GM23248 (cell line): Measurements from ENCODE around the gene PSEN2. TPM values are rescaled to one million over a fixed set of nuclear protein-coding genes. Genes with fewer than 3 reads are reported as not detected.
"Not testable (repeated sequence)": the region's sequence is repeated elsewhere in the genome, so short reads cannot be mapped to it uniquely, and the experiment has no call there.

ENCODE experiments used
- DNase-seq: peaks from one replicate; pipeline ENCODE4 v3.0.0-alpha.2; 2015
- H2AFZ ChIP-seq: fragments of 200-600 bp; sonication (generic); 2 replicates; pipeline ENCODE4 v1.6.1; 2016; ENCODE audit warnings: antibody characterized with exemption
- H3F3A ChIP-seq: fragments of 200-600 bp; sonication (generic); 2 replicates; pipeline ENCODE4 v1.6.1; 2016; ENCODE audit warnings: mild to moderate bottlenecking, antibody characterized with exemption, mixed run types; ENCODE audit not compliant: insufficient read depth
- H3K27ac ChIP-seq: fragments of 200-600 bp; sonication (generic); 2 replicates; pipeline ENCODE4 v1.5.1; 2016; ENCODE audit warnings: mild to moderate bottlenecking
- H3K27me3 ChIP-seq: fragments of 200-600 bp; sonication (generic); replicated peaks from 2 replicates; pipeline ENCODE4 v1.6.1; 2016; ENCODE audit warnings: mild to moderate bottlenecking; ENCODE audit not compliant: insufficient read depth
- H3K36me3 ChIP-seq: fragments of 200-600 bp; sonication (generic); 2 replicates; pipeline ENCODE4 v1.6.1; 2016; ENCODE audit warnings: low read depth, mild to moderate bottlenecking
- H3K4me1 ChIP-seq: fragments of 200-600 bp; sonication (generic); 2 replicates; pipeline ENCODE4 v1.6.1; 2016; ENCODE audit warnings: mild to moderate bottlenecking; ENCODE audit not compliant: insufficient read depth
- H3K4me2 ChIP-seq: fragments of 200-600 bp; sonication (generic); one replicate; pipeline ENCODE4 v1.6.1; 2016; ENCODE audit warnings: mild to moderate bottlenecking; ENCODE audit not compliant: unreplicated experiment
- H3K4me3 ChIP-seq: fragments of 200-600 bp; sonication (generic); 2 replicates; pipeline ENCODE4 v1.5.1; 2016; ENCODE audit warnings: mild to moderate bottlenecking
- H3K79me2 ChIP-seq: fragments of 200-600 bp; sonication (generic); 2 replicates; pipeline ENCODE4 v1.6.1; 2016; ENCODE audit warnings: mild to moderate bottlenecking; ENCODE audit not compliant: insufficient read depth
- H3K9ac ChIP-seq: fragments of 200-600 bp; sonication (generic); 2 replicates; pipeline ENCODE4 v1.6.1; 2016; ENCODE audit warnings: mild to moderate bottlenecking
- H3K9me2 ChIP-seq: fragments of 200-600 bp; sonication (generic); 2 replicates; pipeline ENCODE4 v1.6.1; 2016; ENCODE audit warnings: mixed run types, mild to moderate bottlenecking, moderate library complexity; ENCODE audit not compliant: insufficient read depth
- H3K9me3 ChIP-seq: fragments of 200-600 bp; sonication (generic); one replicate; pipeline ENCODE4 v1.6.1; 2017; ENCODE audit warnings: low read depth
- H4K20me1 ChIP-seq: fragments of 200-600 bp; sonication (generic); 2 replicates; pipeline ENCODE4 v1.6.0; 2016; ENCODE audit not compliant: insufficient read depth
- EZH2 ChIP-seq: fragments of 200-600 bp; sonication (generic); IDR thresholded peaks from 2 replicates; pipeline ENCODE4 v1.6.1; 2018; ENCODE audit warnings: antibody characterized with exemption, mild to moderate bottlenecking; ENCODE audit not compliant: insufficient read depth, poor library complexity, severe bottlenecking
- EZH2phosphoT487 ChIP-seq: fragments of 200-600 bp; sonication (generic); IDR thresholded peaks from 2 replicates; pipeline ENCODE4 v1.6.1; 2018; ENCODE audit warnings: antibody characterized with exemption, moderate library complexity, mild to moderate bottlenecking, low read depth; ENCODE audit not compliant: insufficient read depth
- WGBS, 2 experiments: methylation state at CpG; one replicate each; pipeline ENCODE4 v1.1.6; 2015 to 2017; ENCODE audit warnings: low lambda C conversion rate in 2 of 2, low coverage in 1 of 2; ENCODE audit errors: missing lambda C conversion rate in 2 of 2; 5-methylcytosine and 5-hydroxymethylcytosine counted together
- in situ Hi-C: fragments of 300-500 bp; cut with MboI; formaldehyde crosslinking; loops from 2 replicates; pipeline ENCODE4 v1.15.0; 2020
- polyA plus RNA-seq: library from polyadenylated mRNA; unstranded; fragments of >200 nt; fragmentation: Nextera tagmentation; extraction: Ambion mirVana; gene quantifications from 2 replicates; pipeline ENCODE4 v1.2.1, GENCODE V29; 2016
- total RNA-seq: library from RNA; depleted of rRNA; stranded (reverse); fragments of >200 nt; shearing (Covaris generic); gene quantifications from 2 replicates; pipeline ENCODE4 v1.2.3, GENCODE V29; 2014

The PSEN2 gene
- total and polyA plus RNA-seq, 2 experiments from 2014 or later = 7.5 to 13.9 TPM

- TF ChIP-seq EZH2phosphoT487 = no peak
- TF ChIP-seq EZH2 = no peak
- Histone ChIP-seq H2AFZ (no peak overlapping the region), H3F3A (no peaks in the 10 kb centered on the region), H3K27me3 (no peaks in the 10 kb centered on the region), H4K20me1 (no peaks in the 10 kb centered on the region), H3K9ac (no peak overlapping the region), H3K27ac (no peak overlapping the region), H3K4me3 (no peak overlapping the region), H3K4me2 (no peak overlapping the region), H3K4me1 (no peaks in the 10 kb centered on the region), H3K9me2 (no peaks in the 10 kb centered on the region), H3K9me3 (no peaks in the 10 kb centered on the region), H3K79me2 (no peaks in the 10 kb centered on the region), H3K36me3 (no peaks in the 10 kb centered on the region)
- WGBS, 2 experiments = 75 to 76% methylated on average over 3 of the region's 3 CpGs
- in situ Hi-C loops = loop anchor here (10.0 to 25.0 kb wide), 2 partner anchors 284 to 599 kb away; no protein-coding TSS in a partner anchor
- DNase-seq = no peak
Observed at GRCh38 chr1:226838456-226838855, 32.0 kb upstream of the PSEN2 start.

GRCh38 chr1:226845624-226846023 lies 24.8 kb upstream of the PSEN2 start:
- Histone ChIP-seq H3K4me1 (no peaks in the 10 kb centered on the region), H3F3A (0 out of 2 replicates have a peak, but pooled peaks cover 6% of the 10 kb centered on the region), H3K9ac (no peak overlapping the region), H3K36me3 (no peaks in the 10 kb centered on the region), H3K9me3 (no peaks in the 10 kb centered on the region), H2AFZ (no peak overlapping the region), H3K27me3 (no peaks in the 10 kb centered on the region), H3K9me2 (no peaks in the 10 kb centered on the region), H3K4me3 (no peak overlapping the region), H3K27ac (no peak overlapping the region), H4K20me1 (no peaks in the 10 kb centered on the region), H3K79me2 (no peaks in the 10 kb centered on the region), H3K4me2 (no peak overlapping the region)
- DNase-seq = no peak
- in situ Hi-C loops = loop anchor here (25.0 kb wide), 1 partner anchor 592 kb away; no protein-coding TSS in a partner anchor
- TF ChIP-seq EZH2 (no peak), EZH2phosphoT487 (no peak)

GRCh38 chr1:226846786-226847185 lies 23.6 kb upstream of the PSEN2 start:
- H3K9me2 ChIP-seq = no peaks in the 10 kb centered on the region

GRCh38 chr1:226854548-226854947 lies 15.9 kb upstream of the PSEN2 start:
- not testable (repeated sequence) for H3K9me3 ChIP-seq

More at GRCh38 chr1:226846786-226847185, 23.6 kb upstream of the PSEN2 start:
- no peaks in the 10 kb centered on the region for H3K9me3 ChIP-seq
- peak; percentile 69 for DNase-seq
- H4K20me1 ChIP-seq = no peaks in the 10 kb centered on the region
- no peaks in the 10 kb centered on the region for H3K36me3 ChIP-seq
- H3K27me3 ChIP-seq = no peaks in the 10 kb centered on the region
- in situ Hi-C loops = loop anchor here (25.0 kb wide), 1 partner anchor 591 kb away; no protein-coding TSS in a partner anchor
- 5 to 6% methylated on average over 1 of the region's 1 CpG for WGBS, 2 experiments
- H3K4me1 ChIP-seq = no peaks in the 10 kb centered on the region
- H3F3A ChIP-seq = 0 out of 2 replicates have a peak, but pooled peaks cover 6% of the 10 kb centered on the region
- H3K4me3 ChIP-seq = no peak overlapping the region
- TF ChIP-seq EZH2 (no peak), EZH2phosphoT487 (no peak)
- no peak overlapping the region for H3K9ac ChIP-seq
- peak overlapping the region; percentile 27 for H2AFZ ChIP-seq
- no peak overlapping the region for H3K27ac ChIP-seq
- no peaks in the 10 kb centered on the region for H3K79me2 ChIP-seq
- no peak overlapping the region for H3K4me2 ChIP-seq

GRCh38 chr1:226862890-226863289 lies 7.5 kb upstream of the PSEN2 start:
- H3K9me2 ChIP-seq = no peaks in the 10 kb centered on the region
- H3K27ac ChIP-seq = peak overlapping the region; percentile 6; the same call in 1 of the 2 replicates
- no peak for TF ChIP-seq EZH2
- no peak for TF ChIP-seq EZH2phosphoT487
- H3K4me2 ChIP-seq = peak overlapping the region; percentile 45
- H2AFZ ChIP-seq = peak overlapping the region; percentile 40; the same call in 1 of the 2 replicates
- no peak overlapping the region for H3K9ac ChIP-seq
- no peaks in the 10 kb centered on the region for H3K79me2 ChIP-seq
- in situ Hi-C loops = no loop called here
- H3K4me1 ChIP-seq = peaks cover 9% of the 10 kb centered on the region
- no peaks in the 10 kb centered on the region for H3K27me3 ChIP-seq
- peak; percentile 68 for DNase-seq
- no peaks in the 10 kb centered on the region for H3F3A ChIP-seq
- H3K4me3 ChIP-seq = no peak overlapping the region
- H3K9me3 ChIP-seq = no peaks in the 10 kb centered on the region
- H4K20me1 ChIP-seq = no peaks in the 10 kb centered on the region
- H3K36me3 ChIP-seq = no peaks in the 10 kb centered on the region

More at GRCh38 chr1:226854548-226854947, 15.9 kb upstream of the PSEN2 start:
- H4K20me1 ChIP-seq, H3K27ac ChIP-seq, in situ Hi-C loops, H3F3A ChIP-seq, DNase-seq, H3K4me3 ChIP-seq, H3K9ac ChIP-seq, H2AFZ ChIP-seq, H3K4me1 ChIP-seq, H3K4me2 ChIP-seq, H3K79me2 ChIP-seq, H3K9me2 ChIP-seq, H3K36me3 ChIP-seq, H3K27me3 ChIP-seq: not testable (repeated sequence)
- 80 to 94% methylated on average over 1 of the region's 1 CpG for WGBS, 2 experiments
